KG1 (cell line): ENCODE data around the gene PPM1E.
"Not testable (repeated sequence)": the region's sequence is repeated elsewhere in the genome, so short reads cannot be mapped to it uniquely, and the experiment has no call there.

Source experiments
- DNase-seq: peaks from one replicate; lab custom pipeline; 2025; lab: John Stamatoyannopoulos, UW

Gene PPM1E

GRCh38 chr17:58840820-58841612 lies 85.4 kb downstream of the PPM1E start:
- DNase-seq = no peak

GRCh38 chr17:58846413-58846812 lies 90.8 kb downstream of the PPM1E start:
- DNase-seq = not testable (repeated sequence)

GRCh38 chr17:58850106-58850505 lies 94.5 kb downstream of the PPM1E start:
- DNase-seq = not testable (repeated sequence)

- no peak for DNase-seq
These were observed 109.6 kb downstream of the PPM1E start for GRCh38 chr17:58865301-58865700.

GRCh38 chr17:58870747-58871146 lies 115.1 kb downstream of the PPM1E start:
- no peak for DNase-seq

GRCh38 chr17:58873926-58874325 lies 118.3 kb downstream of the PPM1E start:
- no peak for DNase-seq

GRCh38 chr17:58875261-58875660 lies 119.6 kb downstream of the PPM1E start:
- DNase-seq = no peak

GRCh38 chr17:58884161-58884560 lies 128.5 kb downstream of the PPM1E start:
- DNase-seq = no peak

- DNase-seq = no peak
These were observed 130.9 kb downstream of the PPM1E start for GRCh38 chr17:58886514-58886913.

- no peak for DNase-seq
These were observed 134.3 kb downstream of the PPM1E start for GRCh38 chr17:58889928-58890327.

- DNase-seq = no peak
These were observed 143.5 kb downstream of the PPM1E start for GRCh38 chr17:58899191-58899590.

GRCh38 chr17:58902322-58902721 lies 146.7 kb downstream of the PPM1E start:
- DNase-seq = no peak

GRCh38 chr17:58911741-58912343 lies 156.2 kb downstream of the PPM1E start:
- no peak for DNase-seq

GRCh38 chr17:58913552-58913951 lies 157.9 kb downstream of the PPM1E start:
- no peak for DNase-seq

GRCh38 chr17:58913971-58914769 lies 158.5 kb downstream of the PPM1E start:
- DNase-seq = no peak

GRCh38 chr17:58917228-58917627 lies 161.6 kb downstream of the PPM1E start:
- no peak for DNase-seq

- DNase-seq = no peak
These were observed 162.4 kb downstream of the PPM1E start for GRCh38 chr17:58918072-58918471.

GRCh38 chr17:58918884-58919283 lies 163.2 kb downstream of the PPM1E start:
- DNase-seq = no peak

- DNase-seq = no peak
These were observed 165.1 kb downstream of the PPM1E start for GRCh38 chr17:58920773-58921172.

GRCh38 chr17:58932956-58933355 lies 177.3 kb downstream of the PPM1E start:
- DNase-seq = no peak

GRCh38 chr17:58936295-58936694 lies 180.6 kb downstream of the PPM1E start:
- DNase-seq = no peak

- DNase-seq = no peak
These were observed 188.5 kb downstream of the PPM1E start for GRCh38 chr17:58944166-58944565.

- DNase-seq = no peak
These were observed 191.8 kb downstream of the PPM1E start for GRCh38 chr17:58947411-58947810.
